SK-N-SH (cell line): Measurements from ENCODE around the gene CDC42EP3. TPM values are rescaled to one million over a fixed set of nuclear protein-coding genes. Genes with fewer than 3 reads are reported as not detected.

ENCODE experiments used
- CTCF ChIA-PET: fragments of 300-600, 350-600 bp; formaldehyde crosslinking; extraction: SDS; loops from one replicate; lab custom pipeline; 2021; lab: Yijun Ruan, JAX
- POLR2A ChIA-PET: fragments of 350-600 bp; sonication (Branson Sonifier 250); formaldehyde crosslinking; extraction: SDS; loops from one replicate; lab custom pipeline; 2020; ENCODE audit warnings: antibody characterized with exemption, inconsistent platforms; lab: Yijun Ruan, JAX
- DNase-seq: peaks from one replicate; pipeline ENCODE4 v3.0.0; 2012
- H2AFZ ChIP-seq: fragments of 200-600 bp; sonication (generic); 2 replicates; pipeline ENCODE4 v1.8.1; 2016; ENCODE audit warnings: antibody characterized with exemption, mild to moderate bottlenecking, low read depth
- H3F3A ChIP-seq: fragments of 200-600 bp; sonication (generic); replicated peaks from 2 replicates; pipeline ENCODE3; 2016; ENCODE audit warnings: antibody characterized with exemption, mild to moderate bottlenecking; ENCODE audit not compliant: insufficient read depth
- H3K27ac ChIP-seq, 2 experiments: fragments of 200-500 bp in 1 of 2; fragments of 200-600 bp in 1 of 2; sonication (Bioruptor generic) in 1 of 2; sonication (generic), shearing (Covaris generic) in 1 of 2; 2 replicates each; pipeline versions ENCODE4 v1.5.1 to v1.6.1; 2014 to 2016; ENCODE audit warnings: low read depth in 2 of 2, inconsistent platforms in 1 of 2, low read length in 1 of 2, mild to moderate bottlenecking in 1 of 2, mixed read lengths in 1 of 2
- H3K27me3 ChIP-seq: fragments of 200-600 bp; sonication (generic), shearing (Covaris generic); 2 replicates; pipeline ENCODE4 v1.6.1; 2016; ENCODE audit warnings: mixed run types; ENCODE audit not compliant: insufficient read depth
- H3K36me3 ChIP-seq, 2 experiments: fragments of 200-500 bp in 1 of 2; fragments of 200-600 bp in 1 of 2; sonication (Bioruptor generic) in 1 of 2; sonication (generic) in 1 of 2; replicated peaks in 1 of 2; 2 replicates each; pipeline versions ENCODE3 to v1.5.1; 2014 to 2016; ENCODE audit warnings: low read length in 1 of 2, mild to moderate bottlenecking in 1 of 2; ENCODE audit not compliant: insufficient read depth in 2 of 2, control insufficient read depth in 1 of 2
- H3K4me1 ChIP-seq, 2 experiments: fragments of 200-500 bp in 1 of 2; fragments of 200-600 bp in 1 of 2; sonication (Bioruptor generic) in 1 of 2; sonication (generic), shearing (Covaris generic) in 1 of 2; 2 replicates each; pipeline versions ENCODE4 v1.5.1 to v1.6.1; 2014 to 2016; ENCODE audit warnings: low read depth in 1 of 2, low read length in 1 of 2, mixed run types in 1 of 2; ENCODE audit not compliant: insufficient read depth in 2 of 2, control insufficient read depth in 1 of 2
- H3K4me2 ChIP-seq: fragments of 200-600 bp; sonication (generic), shearing (Covaris generic); 2 replicates; pipeline ENCODE4 v1.6.1; 2017; ENCODE audit warnings: mixed run types
- H3K4me3 ChIP-seq, 2 experiments: fragments of 200-500 bp in 1 of 2; fragments of 200-600 bp in 1 of 2; sonication (Bioruptor generic) in 1 of 2; sonication (generic), shearing (Covaris generic) in 1 of 2; 2 replicates each; pipeline versions ENCODE4 v1.5.1 to v1.8.1; 2014 to 2016; ENCODE audit warnings: low read depth in 2 of 2, inconsistent platforms in 1 of 2, low read length in 1 of 2, mild to moderate bottlenecking in 1 of 2, mixed read lengths in 1 of 2, moderate library complexity in 1 of 2
- H3K79me2 ChIP-seq: fragments of 200-600 bp; sonication (generic); 2 replicates; pipeline ENCODE4 v1.8.1; 2017; ENCODE audit warnings: mild to moderate bottlenecking; ENCODE audit not compliant: insufficient read depth
- H3K9ac ChIP-seq: fragments of 200-600 bp; sonication (generic); 2 replicates; pipeline ENCODE4 v1.6.1; 2017; ENCODE audit warnings: mixed run types
- H3K9me2 ChIP-seq: fragments of 200-600 bp; sonication (generic); 2 replicates; pipeline ENCODE4 v1.6.1; 2017; ENCODE audit warnings: mixed run types
- H3K9me3 ChIP-seq: fragments of 200-600 bp; sonication (generic); 2 replicates; pipeline ENCODE4 v1.6.1; 2017; ENCODE audit warnings: mixed run types, mild to moderate bottlenecking, moderate library complexity
- H4K20me1 ChIP-seq: fragments of 200-600 bp; sonication (generic); 2 replicates; pipeline ENCODE4 v1.6.1; 2017; ENCODE audit warnings: mild to moderate bottlenecking, mixed run types; ENCODE audit not compliant: insufficient read depth
- ELF1 ChIP-seq: IDR thresholded peaks from 2 replicates; pipeline ENCODE4 v1.4.0; 2012
- EZH2phosphoT487 ChIP-seq: fragments of 200-600 bp; sonication (generic); IDR thresholded peaks from 2 replicates; pipeline ENCODE4 v1.6.1; 2017; ENCODE audit warnings: low read depth, mixed run types, mild to moderate bottlenecking, antibody characterized with exemption, moderate library complexity, borderline replicate concordance
- FOXJ3 ChIP-seq: sonication (generic); formaldehyde crosslinking; IDR thresholded peaks from 2 replicates; pipeline ENCODE4 v1.5.1; 2020; ENCODE audit warnings: mild to moderate bottlenecking, missing genetic modification reagents
- GABPA ChIP-seq: IDR thresholded peaks from 2 replicates; pipeline ENCODE4 v1.4.0; 2012; ENCODE audit warnings: low read depth, mild to moderate bottlenecking
- GATA2 ChIP-seq: sonication (generic); formaldehyde crosslinking; IDR thresholded peaks from 2 replicates; pipeline ENCODE4 v1.5.0; 2020; ENCODE audit warnings: mild to moderate bottlenecking, missing genetic modification reagents
- MAX ChIP-seq: IDR thresholded peaks from 2 replicates; pipeline ENCODE4 v1.4.0; 2012; ENCODE audit warnings: low read depth
- MXI1 ChIP-seq: IDR thresholded peaks from 2 replicates; pipeline ENCODE4 v1.6.1; 2012; ENCODE audit warnings: mild to moderate bottlenecking, low read depth, low read length, improper control_type of control experiment
- RAD21 ChIP-seq: IDR thresholded peaks from 2 replicates; pipeline ENCODE4 v1.6.1; 2012; ENCODE audit warnings: mild to moderate bottlenecking, low read length
- RCOR1 ChIP-seq: fragments of 150-350 bp; IDR thresholded peaks from 2 replicates; pipeline ENCODE4 v1.6.1; 2017; ENCODE audit warnings: antibody characterized with exemption, low read length
- SIN3A ChIP-seq: IDR thresholded peaks from 2 replicates; pipeline ENCODE4 v1.6.1; 2012; ENCODE audit warnings: low read depth, mild to moderate bottlenecking, low read length, moderate library complexity, borderline replicate concordance
- SMC3 ChIP-seq: IDR thresholded peaks from 2 replicates; pipeline ENCODE4 v1.6.1; 2012; ENCODE audit warnings: low read depth, low read length, improper control_type of control experiment
- TAF1 ChIP-seq: IDR thresholded peaks from 2 replicates; pipeline ENCODE4 v1.6.1; 2012; ENCODE audit warnings: low read depth, mild to moderate bottlenecking, low read length, moderate library complexity, borderline replicate concordance
- TEAD4 ChIP-seq: IDR thresholded peaks from 2 replicates; pipeline ENCODE4 v1.4.0; 2012; ENCODE audit warnings: mild to moderate bottlenecking, borderline replicate concordance; ENCODE audit not compliant: insufficient read depth
- WGBS: methylation state at CpG from one replicate; pipeline ENCODE4 v1.1.6; 2017; ENCODE audit warnings: low lambda C conversion rate; 5-methylcytosine and 5-hydroxymethylcytosine counted together
- polyA plus RNA-seq, 3 experiments: library from polyadenylated mRNA; depleted of rRNA; stranded (reverse); fragments of >200 nt; gene quantifications; 2 replicates each; pipeline ENCODE4 v1.2.3, GENCODE V29; 2012
- TF ChIP-seq, protein P1 (sequence below): fragments of 200-600 bp; sonication (generic); IDR thresholded peaks from 2 replicates; pipeline ENCODE4 v1.6.1; 2017; ENCODE audit warnings: antibody characterized with exemption, mild to moderate bottlenecking, moderate library complexity
- TF ChIP-seq, protein P2 (sequence below): IDR thresholded peaks from 2 replicates; pipeline ENCODE4 v1.6.1; 2012; ENCODE audit warnings: mild to moderate bottlenecking, low read depth, low read length, moderate library complexity
- TF ChIP-seq, protein P3 (sequence below): IDR thresholded peaks from 2 replicates; pipeline ENCODE4 v1.4.0; 2012; ENCODE audit warnings: low read depth, borderline replicate concordance

Gene CDC42EP3
- polyA plus RNA-seq, 1 of the 3 experiments (the other 2 are of a cell fraction): 87.5 TPM

GRCh38 chr2:37720533-37721200, 49.2 kb upstream of the CDC42EP3 start:
- 73% methylated on average over 6 of the region's 6 CpGs for WGBS
- Histone ChIP-seq H2AFZ (no peak overlapping the region), H3K9me3 (peaks cover 9% of the 10 kb centered on the region), H3K27me3 (no peaks in the 10 kb centered on the region), H3K27ac (no peak overlapping the region), H3F3A (no peaks in the 10 kb centered on the region), H3K4me1 (peaks cover 0 to 5% of the 10 kb centered on the region in 2 experiments; a peak in 2 of 4 replicates), H3K4me3 (no peak overlapping the region), H3K4me2 (no peak overlapping the region), H3K9me2 (no peaks in the 10 kb centered on the region), H3K79me2 (no peaks in the 10 kb centered on the region), H3K36me3 (peaks cover 0 to 7% of the 10 kb centered on the region in 2 experiments), H4K20me1 (no peaks in the 10 kb centered on the region), H3K9ac (no peak overlapping the region)
- POLR2A ChIA-PET: no interaction called here
- no peak for TF ChIP-seq RCOR1
- no peak for TF ChIP-seq SIN3A
- no peak for TF ChIP-seq FOXJ3 (CRISPR knock-in tag)
- TF ChIP-seq, protein P1, sequence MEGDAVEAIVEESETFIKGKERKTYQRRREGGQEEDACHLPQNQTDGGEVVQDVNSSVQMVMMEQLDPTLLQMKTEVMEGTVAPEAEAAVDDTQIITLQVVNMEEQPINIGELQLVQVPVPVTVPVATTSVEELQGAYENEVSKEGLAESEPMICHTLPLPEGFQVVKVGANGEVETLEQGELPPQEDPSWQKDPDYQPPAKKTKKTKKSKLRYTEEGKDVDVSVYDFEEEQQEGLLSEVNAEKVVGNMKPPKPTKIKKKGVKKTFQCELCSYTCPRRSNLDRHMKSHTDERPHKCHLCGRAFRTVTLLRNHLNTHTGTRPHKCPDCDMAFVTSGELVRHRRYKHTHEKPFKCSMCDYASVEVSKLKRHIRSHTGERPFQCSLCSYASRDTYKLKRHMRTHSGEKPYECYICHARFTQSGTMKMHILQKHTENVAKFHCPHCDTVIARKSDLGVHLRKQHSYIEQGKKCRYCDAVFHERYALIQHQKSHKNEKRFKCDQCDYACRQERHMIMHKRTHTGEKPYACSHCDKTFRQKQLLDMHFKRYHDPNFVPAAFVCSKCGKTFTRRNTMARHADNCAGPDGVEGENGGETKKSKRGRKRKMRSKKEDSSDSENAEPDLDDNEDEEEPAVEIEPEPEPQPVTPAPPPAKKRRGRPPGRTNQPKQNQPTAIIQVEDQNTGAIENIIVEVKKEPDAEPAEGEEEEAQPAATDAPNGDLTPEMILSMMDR: no peak
- CTCF ChIA-PET: interaction anchor here (1.7 kb wide), 1 partner anchor 13 kb away, joined by 5 read pairs; no protein-coding TSS in a partner anchor
- no peak for DNase-seq

DNA sequence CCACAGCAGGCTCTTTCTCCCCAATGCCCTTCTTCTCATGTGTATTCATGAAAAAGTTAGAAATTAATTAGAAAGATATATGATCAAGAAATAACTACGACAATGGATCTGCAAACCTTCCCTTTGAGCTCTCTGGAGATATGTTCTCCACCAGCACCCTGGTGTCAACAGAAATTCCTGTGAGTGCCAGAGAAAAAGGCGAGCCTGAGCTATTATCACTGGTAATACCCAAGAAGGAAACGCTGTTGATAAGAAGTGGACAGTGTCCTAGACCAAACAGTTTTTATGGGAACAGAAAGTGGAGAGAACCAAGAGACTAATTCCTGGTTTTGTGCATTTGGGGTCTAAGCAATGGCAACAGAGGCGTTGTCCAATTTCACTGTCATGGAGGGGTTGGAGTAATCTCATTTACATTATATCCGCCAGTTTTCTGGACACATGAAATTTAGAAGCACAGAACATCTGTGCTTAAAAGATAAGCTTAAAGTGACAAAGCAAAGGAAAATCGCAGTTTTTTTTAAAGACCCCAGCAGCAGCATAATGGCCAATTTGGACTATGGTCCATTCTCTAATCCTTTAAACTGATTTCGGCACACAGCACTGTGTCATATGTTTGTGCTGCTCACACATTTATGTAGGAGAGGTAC, 47.2 kb upstream of the CDC42EP3 start:
- no peak for DNase-seq
- no peaks in the 10 kb centered on the region for H3K79me2 ChIP-seq
- H3K9me3 ChIP-seq: peaks cover 27% of the 10 kb centered on the region
- WGBS: 71% methylated on average over 7 of the region's 7 CpGs
- H3K27ac ChIP-seq: no peak overlapping the region
- H4K20me1 ChIP-seq: no peaks in the 10 kb centered on the region
- ChIA-PET CTCF (interaction anchor here (1.0 to 1.9 kb wide), 4 partner anchors 12 to 284 kb away, joined by 3 to 7 read pairs (median 3); no protein-coding TSS in a partner anchor), POLR2A (no interaction called here)
- no peak overlapping the region for H2AFZ ChIP-seq
- H3K4me1 ChIP-seq: peaks cover 0 to 5% of the 10 kb centered on the region in 2 experiments; a peak in 3 of 4 replicates
- no peak overlapping the region for H3K4me3 ChIP-seq
- peaks cover 7% of the 10 kb centered on the region for H3F3A ChIP-seq
- no peak overlapping the region for H3K9ac ChIP-seq
- no peaks in the 10 kb centered on the region for H3K9me2 ChIP-seq
- no peaks in the 10 kb centered on the region for H3K27me3 ChIP-seq
- H3K36me3 ChIP-seq: peaks cover 0 to 15% of the 10 kb centered on the region in 2 experiments
- H3K4me2 ChIP-seq: no peak overlapping the region
- TF ChIP-seq MXI1 (no peak), RAD21 (no peak), GABPA (no peak), MAX (no peak), GATA2 (CRISPR knock-in tag) (no peak), RCOR1 (no peak), EZH2phosphoT487 (no peak), SMC3 (no peak), ELF1 (no peak), TEAD4 (no peak), FOXJ3 (CRISPR knock-in tag) (no peak), TAF1 (no peak)
- TF ChIP-seq, protein P1: no peak
- TF ChIP-seq, protein P2, sequence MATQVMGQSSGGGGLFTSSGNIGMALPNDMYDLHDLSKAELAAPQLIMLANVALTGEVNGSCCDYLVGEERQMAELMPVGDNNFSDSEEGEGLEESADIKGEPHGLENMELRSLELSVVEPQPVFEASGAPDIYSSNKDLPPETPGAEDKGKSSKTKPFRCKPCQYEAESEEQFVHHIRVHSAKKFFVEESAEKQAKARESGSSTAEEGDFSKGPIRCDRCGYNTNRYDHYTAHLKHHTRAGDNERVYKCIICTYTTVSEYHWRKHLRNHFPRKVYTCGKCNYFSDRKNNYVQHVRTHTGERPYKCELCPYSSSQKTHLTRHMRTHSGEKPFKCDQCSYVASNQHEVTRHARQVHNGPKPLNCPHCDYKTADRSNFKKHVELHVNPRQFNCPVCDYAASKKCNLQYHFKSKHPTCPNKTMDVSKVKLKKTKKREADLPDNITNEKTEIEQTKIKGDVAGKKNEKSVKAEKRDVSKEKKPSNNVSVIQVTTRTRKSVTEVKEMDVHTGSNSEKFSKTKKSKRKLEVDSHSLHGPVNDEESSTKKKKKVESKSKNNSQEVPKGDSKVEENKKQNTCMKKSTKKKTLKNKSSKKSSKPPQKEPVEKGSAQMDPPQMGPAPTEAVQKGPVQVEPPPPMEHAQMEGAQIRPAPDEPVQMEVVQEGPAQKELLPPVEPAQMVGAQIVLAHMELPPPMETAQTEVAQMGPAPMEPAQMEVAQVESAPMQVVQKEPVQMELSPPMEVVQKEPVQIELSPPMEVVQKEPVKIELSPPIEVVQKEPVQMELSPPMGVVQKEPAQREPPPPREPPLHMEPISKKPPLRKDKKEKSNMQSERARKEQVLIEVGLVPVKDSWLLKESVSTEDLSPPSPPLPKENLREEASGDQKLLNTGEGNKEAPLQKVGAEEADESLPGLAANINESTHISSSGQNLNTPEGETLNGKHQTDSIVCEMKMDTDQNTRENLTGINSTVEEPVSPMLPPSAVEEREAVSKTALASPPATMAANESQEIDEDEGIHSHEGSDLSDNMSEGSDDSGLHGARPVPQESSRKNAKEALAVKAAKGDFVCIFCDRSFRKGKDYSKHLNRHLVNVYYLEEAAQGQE: no peak
- TF ChIP-seq, protein P3, sequence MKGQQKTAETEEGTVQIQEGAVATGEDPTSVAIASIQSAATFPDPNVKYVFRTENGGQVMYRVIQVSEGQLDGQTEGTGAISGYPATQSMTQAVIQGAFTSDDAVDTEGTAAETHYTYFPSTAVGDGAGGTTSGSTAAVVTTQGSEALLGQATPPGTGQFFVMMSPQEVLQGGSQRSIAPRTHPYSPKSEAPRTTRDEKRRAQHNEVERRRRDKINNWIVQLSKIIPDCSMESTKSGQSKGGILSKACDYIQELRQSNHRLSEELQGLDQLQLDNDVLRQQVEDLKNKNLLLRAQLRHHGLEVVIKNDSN: no peak
